Measurements from ENCODE around the gene ZSCAN12. TPM values are rescaled to one million over a fixed set of nuclear protein-coding genes. Genes with fewer than 3 reads are reported as not detected.

ZSCAN12 gene
- total and polyA plus RNA-seq, 2 of the 13 experiments (the other 11 are each of a cell fraction or from before 2014, with no cell fraction given) = 2.8 to 8.9 TPM

GRCh38 chr6:28335564-28336283 lies 63.8 kb downstream of the ZSCAN12 start, which contains the start of gene ZSCAN31:
ZSCAN31 (minus strand) TSS chr6:28336148; CDS start chr6:28329683, 6,465 bp downstream.
- DNase-seq (ENCODE audit: low spot score) (peak; percentile 99), ATAC-seq (peak; percentile 98), FAIRE-seq (peak; percentile 95)
- Histone ChIP-seq H3K4me1 (ENCODE audit: insufficient read depth, low read length) (peaks cover 25% of the 10 kb centered on the region), H3K79me2 (ENCODE audit: insufficient read depth, low read length) (peaks cover 9% of the 10 kb centered on the region), H3K36me3 (replicated peaks in 1 of 2; ENCODE audit: control insufficient read depth in 1 of 2, insufficient read depth in 2 of 2, low read length in 2 of 2) (no peaks in the 10 kb centered on the region), H3K4me2 (ENCODE audit: low read depth, low read length) (peak within 1 kb of the TSS; percentile 87), H3K27me3 (ENCODE audit: control insufficient read depth in 1 of 2, insufficient read depth in 2 of 2, low read length in 2 of 2) (no peaks in the 10 kb centered on the region; a peak in 1 of 5 replicates), H2AFZ (ENCODE audit: low read length) (peak within 1 kb of the TSS; percentile 68), H4K20me1 (ENCODE audit: insufficient read depth, low read length) (no peaks in the 10 kb centered on the region), H3K27ac (ENCODE audit: extremely low read length, insufficient read depth, low read length) (peak within 1 kb of the TSS; percentile 96), H3K4me3 (replicated peaks in 1 of 3; ENCODE audit: insufficient read depth in 1 of 3, low read depth in 2 of 3, low read length in 3 of 3) (peak within 1 kb of the TSS; percentile 78 to 94 (median 80)), H3K9ac (ENCODE audit: insufficient read depth, low read depth, low read length) (peak within 1 kb of the TSS; percentile 88), H3K9me3 (ENCODE audit: low read length) (peaks cover 8% of the 10 kb centered on the region)
- BruUV-seq (replicated peaks) = TSS peak; percentile 91
- WGBS (ENCODE audit: low lambda C conversion rate) = 1% methylated on average over 33 of the region's 35 CpGs
- in situ Hi-C loops (cut with HindIII; ENCODE audit: extremely low pct_ligation_motif_present, low pct_unique_long_range_greater_than_20kb) (no loop called here), intact Hi-C loops (cut with micrococcal nuclease; ENCODE audit: unreplicated experiment) (loop anchor here (1.0 kb wide), 2 partner anchors 10 to 11 kb away; no protein-coding TSS in a partner anchor)
- ChIA-PET POLR2A (interaction anchor here (0.6 to 4.9 kb wide), 36 partner anchors 9 to 863 kb away, joined by 3 to 108 read pairs (median 6); partner anchors contain the start of genes PGBD1, ZKSCAN3, ZKSCAN4 and ZKSCAN8), CTCF (ENCODE audit: low intra/inter-chr PET ratio, low total read pairs) (no interaction called here)
- TF ChIP-seq KDM2A (CRISPR knock-in tag; IDR thresholded peaks at IDR 0.05; ENCODE audit: borderline replicate concordance, low read depth) (peak; percentile 70), SIX4 (CRISPR knock-in tag; IDR thresholded peaks at IDR 0.05) (no peak; the same call in 1 of the 2 replicates), ZNF367 (CRISPR knock-in tag; IDR thresholded peaks at IDR 0.05; ENCODE audit: borderline replicate concordance) (no peak), TOPORS (CRISPR knock-in tag; IDR thresholded peaks at IDR 0.05) (0 out of 2 replicates have a peak, but pooled peaks have one; percentile 36), TBP (CRISPR knock-in tag; IDR thresholded peaks at IDR 0.05) (no peak), MEF2D (CRISPR knock-in tag; IDR thresholded peaks at IDR 0.05) (peak; percentile 86; the same call in 1 of the 2 replicates), DNMT1 (CRISPR knock-in tag; IDR thresholded peaks at IDR 0.05) (0 out of 2 replicates have a peak, but pooled peaks have one; percentile 15), USF2 (IDR thresholded peaks at IDR 0.05; ENCODE audit: low read depth, low read length) (no peak), USF2 (CRISPR knock-in tag; IDR thresholded peaks at IDR 0.05; ENCODE audit: borderline replicate concordance) (0 out of 2 replicates have a peak, but pooled peaks have one; percentile 10), TRIM24 (CRISPR knock-in tag; IDR thresholded peaks at IDR 0.05) (no peak), ZNF224 (CRISPR knock-in tag; IDR thresholded peaks at IDR 0.05) (peak; percentile 91), BRF2 (CRISPR knock-in tag; IDR thresholded peaks at IDR 0.05) (peak; percentile 78; the same call in 1 of the 2 replicates), POGZ (CRISPR knock-in tag; IDR thresholded peaks at IDR 0.05) (peak; percentile 88), ZFP82 (CRISPR knock-in tag; IDR thresholded peaks at IDR 0.05; ENCODE audit: borderline replicate concordance) (no peak), SNAI1 (CRISPR knock-in tag; IDR thresholded peaks at IDR 0.05; ENCODE audit: borderline replicate concordance) (peak; percentile 68; the same call in 1 of the 2 replicates), REL (CRISPR knock-in tag; conservative IDR thresholded peaks at IDR 0.05) (no peak), ZNF614 (CRISPR knock-in tag; IDR thresholded peaks at IDR 0.05; ENCODE audit: borderline replicate concordance) (peak; percentile 73), PCBP1 (IDR thresholded peaks at IDR 0.05; ENCODE audit: borderline replicate concordance, low read depth, low read length) (0 out of 2 replicates have a peak, but pooled peaks have one; percentile 73), YEATS2 (CRISPR knock-in tag; IDR thresholded peaks at IDR 0.05; ENCODE audit: borderline replicate concordance) (peak; percentile 56; the same call in 1 of the 2 replicates), NFIB (CRISPR knock-in tag; IDR thresholded peaks at IDR 0.05; ENCODE audit: borderline replicate concordance) (no peak), CAMTA2 (CRISPR knock-in tag; IDR thresholded peaks at IDR 0.05; ENCODE audit: borderline replicate concordance) (peak; percentile 68; the same call in 1 of the 2 replicates), ZSCAN21 (CRISPR knock-in tag; IDR thresholded peaks at IDR 0.05; ENCODE audit: borderline replicate concordance) (peak; percentile 65; the same call in 1 of the 2 replicates)

Measured in HepG2 (cell line).